ENCODE measurements around the gene CCDC157.

DNA sequence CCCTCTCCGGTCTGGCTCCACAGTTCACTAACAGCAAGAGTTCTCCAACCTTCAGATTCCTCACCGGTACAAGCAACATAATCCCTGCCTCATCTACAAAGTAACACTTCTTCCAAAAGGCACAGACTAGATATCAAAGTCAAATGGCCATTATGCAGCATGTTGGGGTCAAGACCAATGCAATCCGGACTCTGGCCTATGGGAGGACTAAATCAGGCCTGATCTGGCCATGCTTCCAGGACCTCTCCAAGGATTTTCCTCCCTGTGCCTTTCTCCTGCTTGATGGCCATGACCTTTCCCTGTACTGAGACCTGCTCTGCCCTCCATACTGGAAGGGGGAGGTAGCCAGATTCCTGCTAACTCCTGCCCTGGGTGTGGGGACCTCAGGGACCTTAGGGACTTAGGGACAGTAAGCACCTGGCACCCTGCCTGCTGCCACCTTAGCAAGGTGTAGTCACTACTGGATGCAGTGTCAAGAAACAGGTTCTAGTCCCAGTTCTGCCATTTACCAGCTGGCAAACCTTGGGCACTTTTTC is 36.7 kb upstream of the CCDC157 start:
- TF ChIP-seq, protein P1, sequence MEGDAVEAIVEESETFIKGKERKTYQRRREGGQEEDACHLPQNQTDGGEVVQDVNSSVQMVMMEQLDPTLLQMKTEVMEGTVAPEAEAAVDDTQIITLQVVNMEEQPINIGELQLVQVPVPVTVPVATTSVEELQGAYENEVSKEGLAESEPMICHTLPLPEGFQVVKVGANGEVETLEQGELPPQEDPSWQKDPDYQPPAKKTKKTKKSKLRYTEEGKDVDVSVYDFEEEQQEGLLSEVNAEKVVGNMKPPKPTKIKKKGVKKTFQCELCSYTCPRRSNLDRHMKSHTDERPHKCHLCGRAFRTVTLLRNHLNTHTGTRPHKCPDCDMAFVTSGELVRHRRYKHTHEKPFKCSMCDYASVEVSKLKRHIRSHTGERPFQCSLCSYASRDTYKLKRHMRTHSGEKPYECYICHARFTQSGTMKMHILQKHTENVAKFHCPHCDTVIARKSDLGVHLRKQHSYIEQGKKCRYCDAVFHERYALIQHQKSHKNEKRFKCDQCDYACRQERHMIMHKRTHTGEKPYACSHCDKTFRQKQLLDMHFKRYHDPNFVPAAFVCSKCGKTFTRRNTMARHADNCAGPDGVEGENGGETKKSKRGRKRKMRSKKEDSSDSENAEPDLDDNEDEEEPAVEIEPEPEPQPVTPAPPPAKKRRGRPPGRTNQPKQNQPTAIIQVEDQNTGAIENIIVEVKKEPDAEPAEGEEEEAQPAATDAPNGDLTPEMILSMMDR (conservative IDR thresholded peaks at IDR 0.05; ENCODE audit: low read length), result no peak
- TF ChIP-seq EZH2phosphoT487 (IDR thresholded peaks at IDR 0.05; ENCODE audit: borderline replicate concordance), result no peak

All from Loucy (cell line).